ENCODE measurements around the gene ATP10A.

The ATP10A gene

GRCh38 chr15:25697586-25697985 lies 165.5 kb downstream of the ATP10A start:
- ATAC-seq = no peak
- TF ChIP-seq ZNF565 (CRISPR knock-in tag; conservative IDR thresholded peaks at IDR 0.05; ENCODE audit: low read depth) (no peak), SNAI2 (CRISPR knock-in tag; IDR thresholded peaks at IDR 0.05) (no peak), TSHZ2 (CRISPR knock-in tag; IDR thresholded peaks at IDR 0.05) (no peak), RARB (CRISPR knock-in tag; IDR thresholded peaks at IDR 0.05) (no peak), ZC3H10 (CRISPR knock-in tag; IDR thresholded peaks at IDR 0.05) (no peak), ZFP30 (CRISPR knock-in tag; IDR thresholded peaks at IDR 0.05) (no peak), ZFP3 (CRISPR knock-in tag; IDR thresholded peaks at IDR 0.05) (no peak), ARNTL (CRISPR knock-in tag; IDR thresholded peaks at IDR 0.05; ENCODE audit: borderline replicate concordance, low read depth) (no peak), CSDC2 (CRISPR knock-in tag; IDR thresholded peaks at IDR 0.05) (no peak), ZNF8 (CRISPR knock-in tag; IDR thresholded peaks at IDR 0.05) (no peak)

GRCh38 chr15:25695875-25696760 lies 167.0 kb downstream of the ATP10A start:
- TF ChIP-seq CSRNP3 (CRISPR knock-in tag; IDR thresholded peaks at IDR 0.05) (no peak), GLIS3 (CRISPR knock-in tag; IDR thresholded peaks at IDR 0.05) (no peak), ZNF8 (CRISPR knock-in tag; IDR thresholded peaks at IDR 0.05) (no peak), CSDC2 (CRISPR knock-in tag; IDR thresholded peaks at IDR 0.05) (no peak), PATZ1 (CRISPR knock-in tag; IDR thresholded peaks at IDR 0.05; ENCODE audit: borderline replicate concordance) (no peak), ZFP30 (CRISPR knock-in tag; IDR thresholded peaks at IDR 0.05) (no peak), ISL1 (CRISPR knock-in tag; IDR thresholded peaks at IDR 0.05) (no peak), PPARA (CRISPR knock-in tag; IDR thresholded peaks at IDR 0.05; ENCODE audit: borderline replicate concordance) (no peak), TOX (CRISPR knock-in tag; IDR thresholded peaks at IDR 0.05; ENCODE audit: borderline replicate concordance) (no peak), TSHZ2 (CRISPR knock-in tag; IDR thresholded peaks at IDR 0.05) (no peak), ZNF565 (CRISPR knock-in tag; conservative IDR thresholded peaks at IDR 0.05; ENCODE audit: low read depth) (no peak), ZC3H10 (CRISPR knock-in tag; IDR thresholded peaks at IDR 0.05) (no peak), POU6F1 (CRISPR knock-in tag; IDR thresholded peaks at IDR 0.05; ENCODE audit: borderline replicate concordance, low read depth) (no peak), CREB5 (CRISPR knock-in tag; IDR thresholded peaks at IDR 0.05; ENCODE audit: low read depth) (no peak), ZNF70 (CRISPR knock-in tag; IDR thresholded peaks at IDR 0.05) (no peak), OSR1 (CRISPR knock-in tag; IDR thresholded peaks at IDR 0.05) (no peak), BACH2 (CRISPR knock-in tag; IDR thresholded peaks at IDR 0.05; ENCODE audit: borderline replicate concordance) (no peak), RARB (CRISPR knock-in tag; IDR thresholded peaks at IDR 0.05) (no peak)
- no peak for ATAC-seq
